Measurements from ENCODE around the gene GBP5. TPM values are rescaled to one million over a fixed set of nuclear protein-coding genes. Genes with fewer than 3 reads are reported as not detected.

The GBP5 gene
- total and polyA plus RNA-seq, 2 of the 4 experiments (the other 2 are of a cell fraction): not detected

- POLR2A ChIA-PET (ENCODE audit: unreplicated experiment): no interaction called here
Observed at GRCh38 chr1:89285745-89286380, 13.2 kb upstream of the GBP5 start.

More at GRCh38 chr1:89285745-89286380, 13.2 kb upstream of the GBP5 start:
- Histone ChIP-seq H3K14ac (replicated peaks; ENCODE audit: low read depth, low read length) (no peak overlapping the region), H3K4ac (ENCODE audit: low read depth, low read length) (no peak overlapping the region), H3K56ac (ENCODE audit: extremely low read depth, insufficient read depth, low read length) (no peak overlapping the region), H3K23ac (ENCODE audit: low read depth, low read length) (no peak overlapping the region), H3K9me3 (ENCODE audit: control insufficient read depth, insufficient read depth, low read length) (no peaks in the 10 kb centered on the region), H3K27me3 (ENCODE audit: control insufficient read depth, insufficient read depth, low read length) (no peaks in the 10 kb centered on the region), H2BK120ac (ENCODE audit: low read depth, low read length) (no peak overlapping the region), H2AK5ac (ENCODE audit: low read depth, low read length) (no peak overlapping the region), H3K79me1 (ENCODE audit: low read depth in 1 of 2, low read length in 2 of 2) (no peaks in the 10 kb centered on the region), H2BK20ac (ENCODE audit: low read depth, low read length) (no peak overlapping the region), H3K36me3 (ENCODE audit: control insufficient read depth, insufficient read depth, low read length) (no peaks in the 10 kb centered on the region), H4K20me1 (ENCODE audit: insufficient read depth, low read length) (no peaks in the 10 kb centered on the region), H4K91ac (ENCODE audit: insufficient read depth, low read depth, low read length) (no peak overlapping the region), H2BK5ac (ENCODE audit: low read depth, low read length, poor library complexity, severe bottlenecking) (no peak overlapping the region), H2AFZ (replicated peaks; ENCODE audit: low read length, poor library complexity) (no peak overlapping the region), H3K4me3 (ENCODE audit: insufficient read depth, low read depth, low read length) (no peak overlapping the region), H4K8ac (ENCODE audit: low read depth in 2 of 2, low read length in 2 of 2) (no peak overlapping the region), H3K9me1 (ENCODE audit: insufficient read depth, low read length) (no peaks in the 10 kb centered on the region), H3K4me2 (ENCODE audit: low read depth, low read length) (no peak overlapping the region), H3K4me1 (ENCODE audit: control insufficient read depth, insufficient read depth, low read length) (no peaks in the 10 kb centered on the region), H2AK9ac (replicated peaks; ENCODE audit: low read depth, low read length, poor library complexity) (no peak overlapping the region), H3K27ac (ENCODE audit: insufficient read depth, low read length) (no peak overlapping the region), H4K5ac (ENCODE audit: low read depth, low read length) (no peak overlapping the region), H3K9ac (ENCODE audit: low read depth, low read length) (no peak overlapping the region), H3K18ac (ENCODE audit: low read depth, low read length) (no peak overlapping the region), H2BK15ac (ENCODE audit: low read depth, low read length) (no peak overlapping the region)
- in situ Hi-C loops (cut with MboI; ENCODE audit: low sequenced_read_pairs): no loop called here
- DNase-seq: no peak
- CTCF ChIA-PET: interaction anchor here (0.6 kb wide), 1 partner anchor 144 kb away, joined by 4 read pairs; no protein-coding TSS in a partner anchor
- no peak for TF ChIP-seq BHLHE40 (IDR thresholded peaks at IDR 0.05; ENCODE audit: low read depth, low read length)
- TF ChIP-seq SMC3 (IDR thresholded peaks at IDR 0.05; ENCODE audit: low read depth, low read length): no peak
- TF ChIP-seq, protein P1, sequence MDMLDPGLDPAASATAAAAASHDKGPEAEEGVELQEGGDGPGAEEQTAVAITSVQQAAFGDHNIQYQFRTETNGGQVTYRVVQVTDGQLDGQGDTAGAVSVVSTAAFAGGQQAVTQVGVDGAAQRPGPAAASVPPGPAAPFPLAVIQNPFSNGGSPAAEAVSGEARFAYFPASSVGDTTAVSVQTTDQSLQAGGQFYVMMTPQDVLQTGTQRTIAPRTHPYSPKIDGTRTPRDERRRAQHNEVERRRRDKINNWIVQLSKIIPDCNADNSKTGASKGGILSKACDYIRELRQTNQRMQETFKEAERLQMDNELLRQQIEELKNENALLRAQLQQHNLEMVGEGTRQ (IDR thresholded peaks at IDR 0.05; ENCODE audit: low read depth, low read length): no peak
- no peak for TF ChIP-seq RAD21 (IDR thresholded peaks at IDR 0.05; ENCODE audit: low read length)
- TF ChIP-seq RCOR1 (IDR thresholded peaks at IDR 0.05; ENCODE audit: insufficient replicate concordance, low read length): no peak
- no peak for TF ChIP-seq ELK1 (IDR thresholded peaks at IDR 0.05; ENCODE audit: borderline replicate concordance, low read depth, low read length)
- TF ChIP-seq MAFK (IDR thresholded peaks at IDR 0.05; ENCODE audit: low read depth, low read length): no peak
- TF ChIP-seq MXI1 (IDR thresholded peaks at IDR 0.05; ENCODE audit: borderline replicate concordance, low read depth, low read length): no peak
- no peak for TF ChIP-seq NFE2L2 (IDR thresholded peaks at IDR 0.05; ENCODE audit: low read depth, low read length)
- TF ChIP-seq CEBPB (IDR thresholded peaks at IDR 0.05; ENCODE audit: low read depth, low read length): no peak
- TF ChIP-seq FOS (IDR thresholded peaks at IDR 0.05; ENCODE audit: low read depth, low read length): no peak
- TF ChIP-seq POLR2A (IDR thresholded peaks at IDR 0.05; ENCODE audit: low read depth, low read length): no peak
- TF ChIP-seq MAZ (IDR thresholded peaks at IDR 0.05; ENCODE audit: borderline replicate concordance, low read depth, low read length): no peak
- no peak for TF ChIP-seq RFX5 (IDR thresholded peaks at IDR 0.05; ENCODE audit: low read depth, low read length)
- no peak for TF ChIP-seq CHD1 (IDR thresholded peaks at IDR 0.05; ENCODE audit: low read depth, low read length)
- no peak for TF ChIP-seq CTCF (conservative IDR thresholded peaks at IDR 0.05; ENCODE audit: low read depth, low read length)
- intact Hi-C loops (cut with micrococcal nuclease): no loop called here
- WGBS, 2 experiments (ENCODE audit: extremely low coverage in 2 of 2, insufficient read length in 1 of 2): no CpG with 5 or more reads among the region's 6 CpGs
- BruUV-seq (replicated peaks): no TSS peak
- dilution Hi-C loops (cut with HindIII; ENCODE audit: low sequenced_read_pairs, unreplicated experiment): no loop called here
- no peak for ATAC-seq (ENCODE audit: low read depth)

Measured in IMR-90 (cell line).